GM18519 (cell line): ENCODE results near the gene BLOC1S2.
"Not testable (repeated sequence)": the region's sequence is repeated elsewhere in the genome, so short reads cannot be mapped to it uniquely, and the experiment has no call there.

ENCODE experiments used
- ATAC-seq: cut with Tn5 transposase; IDR thresholded peaks from one replicate; pipeline ENCODE4 v1.9.1; 2021; ENCODE audit warnings: mild to moderate bottlenecking, moderate library complexity; ENCODE audit not compliant: unreplicated experiment, low FRiP score

Gene BLOC1S2

GRCh38 chr10:100286051-100287033, at the start of gene BLOC1S2:
Gene BLOC1S2 (minus strand): TSS chr10:100286680. CDS start chr10:100286659, 21 bp downstream.
- ATAC-seq, result peak; percentile 66

- no peak for ATAC-seq
Observed at GRCh38 chr10:100334762-100335161, 48.3 kb upstream of the BLOC1S2 start.

- ATAC-seq, result no peak
Observed at GRCh38 chr10:100333661-100334440, 47.4 kb upstream of the BLOC1S2 start.

- ATAC-seq, result no peak
Observed at GRCh38 chr10:100333106-100333505, 46.6 kb upstream of the BLOC1S2 start.

- no peak for ATAC-seq
Observed at GRCh38 chr10:100330079-100330478, 43.6 kb upstream of the BLOC1S2 start, which contains the start of gene PKD2L1. Gene PKD2L1 (minus strand): TSS chr10:100330228. CDS start chr10:100330103, 125 bp downstream.

- ATAC-seq, result no peak
Observed at GRCh38 chr10:100328198-100328597, 41.7 kb upstream of the BLOC1S2 start.

- no peak for ATAC-seq
Observed at GRCh38 chr10:100327718-100328009, 41.2 kb upstream of the BLOC1S2 start.

- peak; percentile 93 for ATAC-seq
Observed at GRCh38 chr10:100327007-100327717, 40.7 kb upstream of the BLOC1S2 start.

- no peak for ATAC-seq
Observed at GRCh38 chr10:100325158-100325557, 38.7 kb upstream of the BLOC1S2 start.

- ATAC-seq, result no peak
Observed at GRCh38 chr10:100319707-100320402, 33.4 kb upstream of the BLOC1S2 start.

- ATAC-seq, result no peak
Observed at GRCh38 chr10:100318207-100318606, 31.7 kb upstream of the BLOC1S2 start.

GRCh38 chr10:100315615-100316014, 29.1 kb upstream of the BLOC1S2 start:
- ATAC-seq, result no peak

GRCh38 chr10:100311298-100311697, 24.8 kb upstream of the BLOC1S2 start:
- no peak for ATAC-seq

- ATAC-seq, result no peak
Observed at GRCh38 chr10:100307684-100308083, 21.2 kb upstream of the BLOC1S2 start.

GRCh38 chr10:100306861-100307260, 20.4 kb upstream of the BLOC1S2 start:
- no peak for ATAC-seq

- ATAC-seq, result no peak
Observed at GRCh38 chr10:100304414-100304813, 17.9 kb upstream of the BLOC1S2 start.

GRCh38 chr10:100303724-100304319, 17.3 kb upstream of the BLOC1S2 start:
- no peak for ATAC-seq

- not testable (repeated sequence) for ATAC-seq
Observed at GRCh38 chr10:100301123-100301522, 14.6 kb upstream of the BLOC1S2 start.

- no peak for ATAC-seq
Observed at GRCh38 chr10:100297242-100297641, 10.8 kb upstream of the BLOC1S2 start.

- ATAC-seq, result no peak
Observed at GRCh38 chr10:100293066-100293465, 6.6 kb upstream of the BLOC1S2 start.
